ENCODE measurements around the gene DPYSL3. TPM values are rescaled to one million over a fixed set of nuclear protein-coding genes. Genes with fewer than 3 reads are reported as not detected.

Gene DPYSL3
- total and polyA plus RNA-seq, 4 donors, result 0.35 to 3.6 (median 1.7) TPM

- Histone ChIP-seq H3K27ac (ENCODE audit: low read depth in 1 of 2, low read length in 2 of 2) (no peak overlapping the region), H3K27me3 (ENCODE audit: control insufficient read depth in 4 of 4, insufficient read depth in 4 of 4, low read length in 3 of 4) (peaks cover 0 to 2% (median 0%) of the 10 kb centered on the region in 4 donors), H3K9ac (ENCODE audit: low read depth in 1 of 2, low read length in 2 of 2) (no peak overlapping the region), H3K9me3 (ENCODE audit: control insufficient read depth in 4 of 4, low read length in 3 of 4) (no peaks in the 10 kb centered on the region), H3K4me1 (ENCODE audit: control insufficient read depth in 4 of 4, insufficient read depth in 4 of 4, low read length in 3 of 4) (no peaks in the 10 kb centered on the region), H3K36me3 (ENCODE audit: control insufficient read depth in 4 of 4, insufficient read depth in 3 of 4, low read depth in 1 of 4, low read length in 3 of 4) (no peaks in the 10 kb centered on the region), H3K4me3 (ENCODE audit: low read depth in 1 of 3, low read length in 3 of 3) (no peak overlapping the region)
- WGBS, result 73% methylated on average over 3 of the region's 3 CpGs
- no peak for DNase-seq (ENCODE audit: low spot score)
- TF ChIP-seq JUND (IDR thresholded peaks at IDR 0.05), result peak in 1 of 2 donors; percentile 50
- TF ChIP-seq RXRA (IDR thresholded peaks at IDR 0.05), result no peak
- TF ChIP-seq NR2F2 (IDR thresholded peaks at IDR 0.05), result no peak
- TF ChIP-seq GABPA (IDR thresholded peaks at IDR 0.05 in 1 of 2, conservative IDR thresholded peaks at IDR 0.05 in 1 of 2), result no peak
- TF ChIP-seq REST (IDR thresholded peaks at IDR 0.05), result no peak
- TF ChIP-seq CTCF (IDR thresholded peaks at IDR 0.05; ENCODE audit: low read depth, low read length, missing input control), result no peak
- no peak for TF ChIP-seq TAF1 (conservative IDR thresholded peaks at IDR 0.05)
Observed at GRCh38 chr5:147547730-147548129, 37.9 kb upstream of the DPYSL3 start.

GRCh38 chr5:147544556-147544955, 34.7 kb upstream of the DPYSL3 start:
- peaks cover 0 to 2% (median 0%) of the 10 kb centered on the region in 4 donors for H3K27me3 ChIP-seq (ENCODE audit: control insufficient read depth in 4 of 4, insufficient read depth in 4 of 4, low read length in 3 of 4)
- H3K9me3 ChIP-seq (ENCODE audit: control insufficient read depth in 4 of 4, low read length in 3 of 4), result no peaks in the 10 kb centered on the region
- no peak overlapping the region for H3K4me3 ChIP-seq (ENCODE audit: low read depth in 1 of 3, low read length in 3 of 3)
- no peak for TF ChIP-seq ATF3 (IDR thresholded peaks at IDR 0.05)
- no peak for TF ChIP-seq ZBTB33 (IDR thresholded peaks at IDR 0.05)
- TF ChIP-seq JUND (IDR thresholded peaks at IDR 0.05), result no peak
- no peak overlapping the region for H3K9ac ChIP-seq (ENCODE audit: low read depth in 1 of 2, low read length in 2 of 2)
- no peak overlapping the region for H3K27ac ChIP-seq (ENCODE audit: low read depth in 1 of 2, low read length in 2 of 2)
- DNase-seq (ENCODE audit: low spot score), result no peak
- WGBS, result 56% methylated on average over 5 of the region's 5 CpGs
- no peaks in the 10 kb centered on the region for H3K36me3 ChIP-seq (ENCODE audit: control insufficient read depth in 4 of 4, insufficient read depth in 3 of 4, low read depth in 1 of 4, low read length in 3 of 4)
- H3K4me1 ChIP-seq (ENCODE audit: control insufficient read depth in 4 of 4, insufficient read depth in 4 of 4, low read length in 3 of 4), result no peaks in the 10 kb centered on the region

- WGBS, result 58% methylated on average over 1 of the region's 1 CpG
- DNase-seq (ENCODE audit: low spot score), result no peak
- no peaks in the 10 kb centered on the region for H3K9me3 ChIP-seq (ENCODE audit: control insufficient read depth in 4 of 4, low read length in 3 of 4)
- H3K4me3 ChIP-seq (ENCODE audit: low read depth in 1 of 3, low read length in 3 of 3), result no peak overlapping the region
- peaks cover 0 to 3% (median 0%) of the 10 kb centered on the region in 4 donors for H3K27me3 ChIP-seq (ENCODE audit: control insufficient read depth in 4 of 4, insufficient read depth in 4 of 4, low read length in 3 of 4)
- no peak overlapping the region for H3K27ac ChIP-seq (ENCODE audit: low read depth in 1 of 2, low read length in 2 of 2)
- H3K36me3 ChIP-seq (ENCODE audit: control insufficient read depth in 4 of 4, insufficient read depth in 3 of 4, low read depth in 1 of 4, low read length in 3 of 4), result no peaks in the 10 kb centered on the region
- no peak overlapping the region for H3K9ac ChIP-seq (ENCODE audit: low read depth in 1 of 2, low read length in 2 of 2)
- no peaks in the 10 kb centered on the region for H3K4me1 ChIP-seq (ENCODE audit: control insufficient read depth in 4 of 4, insufficient read depth in 4 of 4, low read length in 3 of 4)
- TF ChIP-seq MAX (IDR thresholded peaks at IDR 0.05), result no peak
- TF ChIP-seq REST (IDR thresholded peaks at IDR 0.05), result no peak
- no peak for TF ChIP-seq GABPA (IDR thresholded peaks at IDR 0.05 in 1 of 2, conservative IDR thresholded peaks at IDR 0.05 in 1 of 2)
- no peak for TF ChIP-seq CTCF (IDR thresholded peaks at IDR 0.05; ENCODE audit: low read depth, low read length, missing input control)
- TF ChIP-seq HNF4A (conservative IDR thresholded peaks at IDR 0.05), result no peak
- TF ChIP-seq HNF4G (IDR thresholded peaks at IDR 0.05), result no peak
Observed at GRCh38 chr5:147539053-147539452, 29.2 kb upstream of the DPYSL3 start.

Measured in liver (tissue), 9 donors.